Measurements from ENCODE around the gene FAM177A1.

GRCh38 chr14:35045798-35046047 is 349 bp upstream of the FAM177A1 start:
- TF ChIP-seq CTCF (IDR thresholded peaks at IDR 0.05; ENCODE audit: borderline replicate concordance, extremely low read depth, low read length, poor library complexity, severe bottlenecking) (no peak), EZH2 (IDR thresholded peaks at IDR 0.05; ENCODE audit: borderline replicate concordance, low read depth, low read length, severe bottlenecking) (no peak)

All from DND-41 (cell line).